ENCODE data around the gene TESK1.

Gene TESK1

GRCh38 chr9:35646533-35647265, 41.6 kb downstream of the TESK1 start:
- DNase-seq (ENCODE audit: low spot score), result peak; percentile 90

GRCh38 chr9:35649431-35650340, 44.6 kb downstream of the TESK1 start:
- peak; percentile 46 for DNase-seq (ENCODE audit: low spot score)

DNA sequence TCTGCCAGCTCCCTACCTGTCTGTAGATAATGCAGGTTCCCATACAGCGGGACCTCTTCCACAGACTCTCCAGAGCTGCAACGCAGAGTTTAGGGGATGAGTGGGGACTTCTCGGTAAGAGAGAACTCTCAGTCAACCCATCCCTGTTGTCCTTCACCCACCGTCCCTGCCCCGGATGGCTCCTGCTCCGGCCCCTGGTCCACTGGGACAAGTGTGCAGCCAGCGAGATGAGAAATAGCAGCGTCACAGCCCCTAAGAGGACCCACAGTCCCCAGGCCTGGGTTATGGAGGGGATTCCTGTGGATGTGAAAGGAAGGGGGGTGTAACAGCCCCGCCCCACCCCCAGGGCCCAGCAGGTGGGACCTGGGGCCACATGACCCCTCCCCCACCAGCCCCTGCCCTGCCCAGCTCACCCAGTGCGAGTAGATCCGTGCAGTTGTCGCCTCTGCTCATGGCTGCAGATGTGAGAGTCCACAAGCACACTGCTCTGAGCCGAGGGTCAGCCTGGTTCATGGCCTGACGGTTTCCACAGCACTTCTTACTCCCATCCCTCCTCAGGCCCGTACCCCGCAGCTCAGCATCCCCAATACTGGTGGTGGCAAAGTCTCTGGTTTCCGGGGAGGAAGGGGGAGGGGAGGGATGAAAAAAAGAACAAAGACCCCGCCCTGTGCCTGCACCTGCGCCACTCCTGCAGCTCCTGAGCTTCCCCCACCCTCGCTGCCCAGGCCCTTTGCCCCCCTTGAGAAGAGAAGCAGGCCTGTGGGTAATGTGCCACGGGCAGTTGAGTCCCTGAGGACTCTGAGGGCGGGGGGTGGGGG, 45.5 kb downstream of the TESK1 start, which contains the start of gene SIT1:
TSS of gene SIT1 (minus strand) at position 591 of the 818 bp plus-strand sequence. CDS start at position 513, 78 bp downstream.
- peak; percentile 40 for DNase-seq (ENCODE audit: low spot score)

- no peak for DNase-seq (ENCODE audit: low spot score)
Observed at GRCh38 chr9:35651956-35652828, 47.1 kb downstream of the TESK1 start.

DNA sequence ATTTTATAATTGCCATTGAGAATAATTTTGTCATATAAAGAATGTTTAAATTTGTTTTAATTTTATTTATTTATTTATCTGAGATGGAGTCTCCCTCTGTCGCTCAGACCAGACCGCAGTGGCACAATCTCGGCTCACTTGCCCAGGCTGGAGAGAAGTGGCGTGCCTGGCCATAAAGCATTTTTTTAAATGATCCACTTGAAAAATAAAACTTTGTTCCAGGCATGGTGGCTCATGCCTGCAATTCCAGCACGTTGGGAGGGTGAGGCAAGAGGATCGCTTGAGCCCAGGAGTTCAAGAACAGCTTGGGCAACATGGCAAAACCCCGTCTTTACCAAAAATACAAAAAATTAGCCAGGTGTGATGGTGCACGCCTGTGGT, 47.8 kb downstream of the TESK1 start:
- DNase-seq (ENCODE audit: low spot score), result no peak

- DNase-seq (ENCODE audit: low spot score), result no peak
Observed at GRCh38 chr9:35653611-35654010, 48.5 kb downstream of the TESK1 start.

DNA sequence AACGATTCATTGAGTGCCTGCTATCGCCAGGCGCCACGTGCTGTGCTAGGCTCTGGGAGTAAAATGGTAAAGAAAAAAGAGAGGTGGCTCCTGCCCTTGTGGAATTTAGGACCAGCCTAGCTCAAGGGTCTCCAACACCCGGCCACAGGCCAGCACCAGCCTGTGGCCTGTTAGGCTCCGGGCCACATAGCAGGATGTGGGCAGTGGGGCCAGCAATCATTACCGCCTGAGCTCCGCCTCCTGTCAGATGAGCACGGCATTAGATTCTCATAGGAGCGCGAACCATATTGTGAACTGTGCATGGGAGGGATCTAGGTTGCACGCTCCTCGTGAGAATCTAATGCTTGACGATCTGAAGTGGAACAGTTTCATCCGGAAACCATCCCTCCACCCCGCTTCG, 51.3 kb downstream of the TESK1 start:
- no peak for DNase-seq (ENCODE audit: low spot score)

DNA sequence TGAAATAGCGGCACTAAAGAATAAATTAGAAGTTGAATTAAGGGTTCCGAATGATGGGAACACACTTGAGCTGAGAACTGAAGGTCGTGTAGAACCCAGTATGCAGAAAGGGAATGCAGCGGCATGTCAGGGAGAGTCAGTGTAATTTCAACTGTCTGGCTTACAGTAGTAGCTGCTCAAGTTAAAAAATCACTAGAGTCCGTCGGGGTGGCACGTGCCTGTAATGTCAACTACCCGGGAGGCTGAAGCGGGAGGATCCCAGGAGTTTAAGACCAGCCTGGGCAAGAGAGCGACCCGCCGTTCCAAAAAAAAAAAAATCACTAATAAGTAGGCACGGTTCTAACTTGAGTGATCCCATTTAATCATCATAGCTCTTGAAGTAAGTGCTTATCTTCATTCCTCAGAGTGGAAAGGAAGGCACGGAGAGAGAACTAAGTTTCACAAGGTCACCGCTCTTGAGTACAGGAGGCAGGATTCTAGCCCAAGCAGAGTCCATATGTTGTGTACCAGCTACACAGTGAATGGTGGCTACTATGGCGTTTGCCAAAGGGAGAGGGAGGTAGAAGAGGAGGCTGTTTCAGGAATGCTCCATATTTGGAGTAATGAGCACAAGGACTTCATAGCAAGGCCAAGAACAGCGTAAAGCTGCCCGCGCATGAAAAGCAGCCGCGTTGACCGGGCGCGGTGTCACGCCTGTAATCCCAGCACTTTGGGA, 51.9 kb downstream of the TESK1 start:
- DNase-seq (ENCODE audit: low spot score), result no peak

DNA sequence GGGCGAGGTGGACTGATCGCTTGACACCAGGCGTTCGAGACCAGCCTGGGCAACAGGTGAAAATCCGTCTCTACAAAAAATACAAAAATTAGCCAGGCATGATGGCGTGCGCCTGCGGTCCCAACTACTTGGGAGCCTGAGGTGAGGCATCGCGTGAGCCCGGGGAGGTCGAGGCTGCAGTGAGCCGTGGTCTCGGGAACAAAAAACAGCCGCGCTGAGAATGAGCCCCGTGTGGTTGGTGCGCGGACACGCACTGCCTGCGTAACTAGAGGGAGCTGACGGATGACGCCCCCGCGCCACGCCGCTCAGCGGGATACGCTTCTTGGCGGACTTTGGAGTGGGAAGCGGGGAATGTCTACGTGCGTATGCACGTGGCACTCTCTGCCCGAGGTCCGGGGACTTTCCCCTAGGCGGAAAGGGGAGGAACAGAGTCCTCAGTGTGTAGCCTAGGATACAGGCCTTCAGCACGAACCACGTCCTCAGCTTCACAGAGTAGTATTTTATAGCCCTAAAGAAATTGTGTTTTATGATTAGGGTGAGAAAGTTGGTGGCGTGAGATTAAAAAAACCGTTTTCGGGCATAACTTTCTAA, 52.6 kb downstream of the TESK1 start, which contains the start of gene RMRP:
TSS of gene RMRP (minus strand) at position 474 of the 591 bp plus-strand sequence.
- peak; percentile 94 for DNase-seq (ENCODE audit: low spot score)

GRCh38 chr9:35658137-35658967, 53.3 kb downstream of the TESK1 start, which contains the start of gene CCDC107:
CCDC107 (plus strand) TSS chr9:35658292; CDS start chr9:35658380, 88 bp downstream.
- peak; percentile 81 for DNase-seq (ENCODE audit: low spot score)

DNA sequence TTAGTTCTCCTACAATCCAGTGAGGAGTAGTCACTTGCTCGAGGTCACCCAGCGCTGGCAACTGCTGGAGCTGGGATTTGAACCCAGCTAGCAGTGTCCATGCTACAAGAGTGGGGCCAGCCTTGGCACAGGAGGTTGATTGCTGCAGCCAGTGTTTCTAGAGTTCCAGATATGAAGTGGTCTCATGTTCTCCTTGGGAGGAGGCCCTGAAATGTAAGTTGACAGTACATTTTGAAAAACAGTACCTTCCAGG, 53.8 kb downstream of the TESK1 start:
- DNase-seq (ENCODE audit: low spot score), result no peak

GRCh38 chr9:35659340-35659739, 54.3 kb downstream of the TESK1 start:
- DNase-seq (ENCODE audit: low spot score), result no peak

All from CD4-positive, alpha-beta T cell treated with Interleukin-15 for 4 hours (primary cell).